Iris pigment epithelial cell (primary cell): Measurements from ENCODE around the gene RAB5B.

Source experiments
- DNase-seq: peaks from one replicate; pipeline ENCODE4 v3.0.0-alpha.2; 2011; ENCODE audit warnings: low read depth

Gene RAB5B

GRCh38 chr12:55940065-55940732 is 33.7 kb upstream of the RAB5B start:
- peak; percentile 86 for DNase-seq

- no peak for DNase-seq
Observed at GRCh38 chr12:55942055-55942454, 31.8 kb upstream of the RAB5B start.

- DNase-seq = no peak
Observed at GRCh38 chr12:55942577-55943136, 31.2 kb upstream of the RAB5B start.

- DNase-seq = no peak
Observed at GRCh38 chr12:55946553-55946952, 27.3 kb upstream of the RAB5B start.

GRCh38 chr12:55955344-55955743 is 18.5 kb upstream of the RAB5B start:
- DNase-seq = no peak

GRCh38 chr12:55955800-55956508 is 17.9 kb upstream of the RAB5B start:
- peak; percentile 69 for DNase-seq

GRCh38 chr12:55957106-55957859 is 16.6 kb upstream of the RAB5B start:
- DNase-seq = no peak

GRCh38 chr12:55963760-55964159 is 10.1 kb upstream of the RAB5B start:
- no peak for DNase-seq

GRCh38 chr12:55965240-55965639 is 8.6 kb upstream of the RAB5B start:
- no peak for DNase-seq

GRCh38 chr12:55965941-55966407 is 7.9 kb upstream of the RAB5B start, which contains the start of gene PMEL:
TSS of gene PMEL (minus strand) at chr12:55966042. CDS start at chr12:55966011, 31 bp downstream.
- DNase-seq = peak; percentile 10

- DNase-seq = peak; percentile 69
Observed at GRCh38 chr12:55966408-55967281, 7.2 kb upstream of the RAB5B start, which contains the start of gene CDK2. TSS of gene CDK2 (plus strand) at chr12:55966830. CDS start at chr12:55967009, 179 bp downstream.

- DNase-seq = no peak
Observed at GRCh38 chr12:55969356-55969755, 4.5 kb upstream of the RAB5B start.

GRCh38 chr12:55970775-55971174 is 3.1 kb upstream of the RAB5B start:
- DNase-seq = peak; percentile 36

GRCh38 chr12:55972042-55972441 is 1.8 kb upstream of the RAB5B start:
- DNase-seq = peak; percentile 84

GRCh38 chr12:55972456-55972855 is 1.4 kb upstream of the RAB5B start:
- no peak for DNase-seq

GRCh38 chr12:55972911-55973598 is 823 bp upstream of the RAB5B start:
- DNase-seq = peak; percentile 53

GRCh38 chr12:55974308-55974730 is 441 bp downstream of the RAB5B start:
- peak; percentile 65 for DNase-seq

GRCh38 chr12:55978393-55978792 is 4.5 kb downstream of the RAB5B start:
- no peak for DNase-seq

GRCh38 chr12:55979069-55979468 is 5.2 kb downstream of the RAB5B start:
- DNase-seq = no peak

GRCh38 chr12:55981882-55982281 is 8.0 kb downstream of the RAB5B start:
- DNase-seq = peak; percentile 42
